Hypothalamus (tissue), 51 donors: ENCODE data around the gene CA10.
A peak's percentile ranks its signal among the peaks of the same experiment; 100 is the strongest.

Experiments
- DNase-seq, 51 donors: peaks; one replicate each; lab custom pipeline; 2025; lab: John Stamatoyannopoulos, UW

The CA10 gene

DNA sequence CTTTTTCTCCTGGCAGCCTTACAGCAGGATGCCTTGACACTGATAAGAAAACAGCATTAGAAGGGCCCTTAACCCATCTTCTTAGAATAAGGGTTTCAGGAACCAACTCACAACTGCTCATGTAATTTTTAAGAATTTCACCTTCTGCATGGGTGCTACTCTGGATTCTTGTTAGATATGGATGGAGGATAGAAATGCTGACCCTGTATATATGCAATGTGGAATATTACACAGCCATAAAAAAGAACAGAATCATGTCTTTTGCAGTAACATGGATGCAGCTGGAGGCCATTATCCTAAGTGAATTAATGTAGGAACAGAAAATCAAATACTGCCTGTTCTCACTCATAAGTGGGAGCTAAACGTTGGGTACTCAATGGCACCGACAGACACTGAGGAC lies 423.5 kb downstream of the CA10 start:
- no peak for DNase-seq

DNA sequence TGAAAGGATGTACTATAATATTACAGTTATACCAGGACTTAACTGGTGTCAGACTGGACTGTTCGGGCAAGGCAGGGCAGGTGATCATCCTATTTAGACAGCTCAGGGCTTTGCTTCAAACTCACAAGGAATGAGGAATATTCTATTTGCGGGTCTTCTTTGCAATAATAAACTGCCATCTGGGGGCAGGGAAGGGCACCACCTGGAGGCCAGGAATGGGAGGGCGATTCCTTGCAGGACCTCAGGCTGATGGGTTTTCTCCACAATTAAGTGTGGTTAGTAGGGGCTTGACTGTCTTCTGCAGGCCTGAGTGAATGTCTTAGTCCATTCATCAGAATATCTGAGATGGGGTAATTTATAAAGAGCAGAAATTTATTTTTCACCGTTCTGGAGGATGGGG lies 424.1 kb downstream of the CA10 start:
- no peak for DNase-seq

DNA sequence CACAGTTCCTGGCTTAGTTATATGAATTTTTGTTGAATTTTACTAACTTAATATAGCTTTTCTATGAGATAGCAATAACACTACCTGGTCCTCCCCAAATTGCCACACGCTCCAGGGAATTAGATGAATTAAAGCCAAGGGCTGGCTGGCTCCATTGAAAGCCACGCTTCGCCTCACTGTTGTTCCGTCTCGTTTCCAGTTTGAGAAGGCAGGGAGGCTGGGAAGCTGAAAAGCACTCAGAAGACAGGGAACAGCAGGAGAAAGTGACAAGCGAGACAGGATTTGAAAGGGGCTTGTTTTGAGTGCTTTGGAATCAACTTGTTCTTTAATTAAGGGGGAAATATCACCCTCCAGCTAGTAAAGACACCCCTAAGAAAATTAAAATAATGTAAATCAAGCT lies 425.3 kb downstream of the CA10 start:
- no peak for DNase-seq

GRCh38 chr17:51731941-51732722 lies 426.4 kb downstream of the CA10 start:
- DNase-seq, result peak in 1 of 51 donors; percentile 8

DNA sequence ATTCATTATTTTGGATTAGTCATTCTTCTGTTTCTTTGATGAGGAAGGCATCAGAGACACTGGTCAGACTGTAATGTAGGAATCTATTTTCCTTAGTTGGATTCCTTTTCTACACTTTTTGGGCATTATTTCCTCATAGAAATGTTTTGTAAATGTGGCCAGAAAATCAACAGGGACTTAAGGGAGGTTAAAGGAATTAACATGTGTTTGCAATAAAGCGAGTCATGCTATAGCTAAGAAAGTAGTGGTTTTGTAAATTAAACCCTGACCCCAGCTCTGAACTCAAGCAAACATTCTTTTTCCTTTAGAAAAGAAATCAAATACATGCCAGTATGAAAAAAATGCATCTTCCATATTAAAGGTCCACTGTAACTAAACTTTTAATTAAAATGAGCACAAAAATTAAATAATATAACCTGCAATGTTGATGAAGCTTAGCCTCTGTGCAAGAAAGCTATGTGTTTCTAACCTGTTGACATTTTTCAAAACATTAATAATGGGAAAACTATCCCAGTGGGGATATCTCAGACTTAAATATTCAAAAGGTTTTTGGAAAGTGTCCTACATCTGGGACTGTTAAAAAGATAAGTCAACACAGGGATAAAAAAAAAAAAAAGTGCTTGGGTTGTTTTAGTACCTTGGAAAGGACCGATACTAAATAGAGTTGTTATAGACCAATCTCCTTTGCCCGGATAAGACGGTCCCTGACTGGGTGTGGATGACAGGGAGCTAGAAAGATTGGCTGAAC lies 428.0 kb downstream of the CA10 start:
- DNase-seq, result no peak

GRCh38 chr17:51725185-51725584 lies 433.3 kb downstream of the CA10 start:
- DNase-seq, result no peak

DNA sequence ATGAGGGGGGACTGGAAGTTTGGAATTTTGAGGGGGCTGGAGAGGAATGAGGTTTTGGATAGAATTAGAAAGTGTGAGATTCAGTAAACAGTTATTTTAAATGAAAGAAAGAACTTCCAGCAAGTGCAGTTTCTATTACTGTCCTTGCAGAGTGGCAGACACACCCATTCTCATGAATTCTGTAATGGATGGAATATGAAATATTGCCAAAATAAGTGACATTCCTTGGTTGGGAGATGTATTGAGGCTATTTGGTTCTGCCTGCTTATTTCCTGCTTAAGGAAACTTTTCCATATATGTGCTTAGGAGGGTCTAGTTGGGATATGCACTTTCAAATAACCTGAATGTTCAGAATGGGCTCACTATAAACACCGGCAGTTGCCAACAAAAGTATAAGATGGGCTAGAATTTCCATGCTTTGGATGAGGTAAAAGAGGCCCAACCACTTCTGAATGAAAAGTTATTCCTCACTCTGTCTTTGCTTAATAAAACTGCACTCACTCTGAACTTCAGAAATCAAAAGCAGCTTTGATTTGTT lies 434.4 kb downstream of the CA10 start:
- no peak for DNase-seq

- DNase-seq, result no peak
Observed at GRCh38 chr17:51722994-51723393, 435.5 kb downstream of the CA10 start.

DNA sequence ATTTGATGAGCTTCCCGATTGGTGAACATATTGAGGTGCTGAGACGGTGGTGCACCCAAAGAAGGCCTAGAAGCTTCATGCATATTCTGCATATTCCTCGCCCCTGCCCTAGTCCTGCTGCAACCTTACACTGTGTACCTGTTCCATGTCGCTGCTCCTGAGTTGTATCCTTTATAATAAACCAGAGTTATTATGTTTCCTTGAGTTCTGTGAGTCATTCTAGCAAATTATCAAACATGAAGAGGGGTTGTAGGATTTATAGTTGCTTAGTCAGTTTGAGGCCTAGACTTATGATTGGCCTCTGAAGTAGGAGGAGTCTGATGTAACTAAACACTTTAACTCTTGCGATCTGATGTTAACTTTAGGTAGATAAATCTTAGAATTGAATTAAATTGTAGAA lies 436.8 kb downstream of the CA10 start:
- no peak for DNase-seq

- DNase-seq, result no peak
Observed at GRCh38 chr17:51720439-51720838, 438.1 kb downstream of the CA10 start.

DNA sequence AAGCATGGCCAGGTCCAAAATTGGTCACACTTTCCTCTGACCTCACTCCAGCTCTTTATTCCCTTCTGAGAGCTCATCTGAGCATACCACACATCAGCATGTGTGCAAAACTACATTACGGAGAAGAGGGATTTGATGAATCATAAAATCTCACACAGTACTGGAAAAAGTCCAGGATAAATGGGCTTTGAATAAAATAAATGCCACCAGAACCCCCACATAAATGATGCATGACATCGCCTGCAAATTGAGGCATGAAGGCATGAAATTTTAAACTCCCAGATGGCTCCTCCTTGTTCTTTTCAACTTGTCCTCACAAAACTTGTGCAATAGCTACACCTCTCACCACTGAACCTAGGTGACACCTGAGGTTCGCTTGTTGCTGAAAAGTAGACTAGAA lies 439.5 kb downstream of the CA10 start:
- DNase-seq, result no peak

- DNase-seq, result no peak
Observed at GRCh38 chr17:51711581-51711980, 446.9 kb downstream of the CA10 start.

GRCh38 chr17:51710634-51710979 lies 447.9 kb downstream of the CA10 start:
- DNase-seq, result no peak

- DNase-seq, result peak in 2 of 51 donors; percentile 5 to 12
Observed at GRCh38 chr17:51709694-51710633, 448.6 kb downstream of the CA10 start.

DNA sequence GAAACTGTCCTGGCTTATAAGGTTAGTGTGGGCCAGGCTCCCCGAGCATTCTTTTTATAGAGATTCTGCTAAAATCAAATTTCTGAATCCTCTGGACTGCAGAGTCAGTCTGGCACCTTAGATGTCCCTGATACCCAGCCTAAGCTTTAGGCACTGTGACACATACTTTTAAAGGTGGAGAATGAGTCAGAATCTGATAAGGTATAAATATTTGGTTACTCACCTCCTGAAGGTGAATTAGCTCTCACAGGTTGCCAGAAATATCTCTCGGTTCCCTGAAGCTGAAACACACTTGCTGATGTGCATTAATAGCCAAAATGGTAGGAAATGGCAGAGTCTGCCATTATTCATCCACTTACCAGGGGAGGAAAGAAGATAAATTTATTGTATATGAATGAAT lies 451.3 kb downstream of the CA10 start:
- DNase-seq, result no peak

- DNase-seq, result no peak
Observed at GRCh38 chr17:51706093-51706492, 452.4 kb downstream of the CA10 start.

DNA sequence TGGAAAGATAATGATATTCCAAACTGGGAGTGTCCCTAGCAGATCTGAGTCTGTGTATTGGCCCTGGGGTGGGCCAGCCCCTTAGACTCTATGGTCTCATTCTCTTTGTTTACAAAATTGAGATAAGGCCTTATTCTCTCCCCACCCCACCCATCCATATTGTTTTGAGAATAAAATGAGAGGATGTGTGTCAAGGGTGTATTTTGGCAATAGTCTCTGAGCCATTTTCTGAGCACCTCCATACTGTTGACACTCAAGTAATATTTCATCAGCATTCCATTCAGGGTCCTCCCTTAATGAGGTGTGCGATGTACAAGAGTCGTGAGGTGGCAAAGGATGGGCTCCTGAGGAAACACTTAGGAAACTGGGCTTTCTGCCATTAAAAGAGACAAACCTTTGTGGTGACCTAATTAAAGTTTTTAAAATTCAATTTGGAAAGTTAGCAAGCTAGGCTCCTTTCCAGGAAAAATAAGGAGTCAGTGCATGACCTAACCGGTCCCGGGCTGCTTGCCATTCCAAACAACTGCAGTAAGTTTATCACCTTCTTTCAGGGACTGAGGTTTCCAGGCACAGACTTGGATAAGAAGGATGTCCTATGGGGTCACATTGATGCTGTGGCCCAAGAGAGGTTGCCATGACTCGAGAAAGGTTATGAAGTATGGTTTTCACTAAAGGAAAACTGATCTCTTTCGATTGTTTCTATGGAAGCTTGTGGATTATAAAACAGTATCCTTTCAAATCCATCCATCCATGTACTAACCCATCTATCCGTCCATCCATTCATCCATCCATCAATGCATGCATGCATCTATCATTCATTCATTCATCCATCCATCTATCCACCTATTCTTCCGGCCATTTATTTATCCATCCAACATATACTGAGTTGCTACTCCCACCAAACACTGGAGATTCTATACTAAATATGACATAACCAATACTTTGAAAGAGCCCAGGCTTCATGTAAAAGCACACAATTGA lies 454.9 kb downstream of the CA10 start:
- no peak for DNase-seq

GRCh38 chr17:51702963-51703360 lies 455.6 kb downstream of the CA10 start:
- DNase-seq, result no peak

DNA sequence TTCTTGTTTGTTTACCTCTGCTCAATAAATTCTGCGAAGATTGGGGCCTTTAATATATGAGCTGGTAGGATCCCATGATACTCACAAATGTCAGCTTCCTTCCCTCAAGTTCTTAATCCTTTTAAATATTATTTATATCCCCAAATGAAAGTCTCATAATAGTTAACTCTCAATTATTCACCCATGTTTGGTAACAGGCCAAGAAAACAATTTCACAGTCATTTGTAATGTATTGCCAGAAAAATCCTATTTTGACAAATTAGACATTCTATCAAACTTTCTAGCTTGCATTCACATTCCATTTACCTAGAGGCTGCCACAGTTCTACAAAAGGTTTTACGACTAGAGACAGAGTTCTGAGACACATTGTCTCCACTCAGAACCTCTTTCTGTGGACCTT lies 457.0 kb downstream of the CA10 start:
- no peak for DNase-seq
